ENCODE data around the gene TFPT.
"Not testable (repeated sequence)": the region's sequence is repeated elsewhere in the genome, so short reads cannot be mapped to it uniquely, and the experiment has no call there.

The TFPT gene

DNA sequence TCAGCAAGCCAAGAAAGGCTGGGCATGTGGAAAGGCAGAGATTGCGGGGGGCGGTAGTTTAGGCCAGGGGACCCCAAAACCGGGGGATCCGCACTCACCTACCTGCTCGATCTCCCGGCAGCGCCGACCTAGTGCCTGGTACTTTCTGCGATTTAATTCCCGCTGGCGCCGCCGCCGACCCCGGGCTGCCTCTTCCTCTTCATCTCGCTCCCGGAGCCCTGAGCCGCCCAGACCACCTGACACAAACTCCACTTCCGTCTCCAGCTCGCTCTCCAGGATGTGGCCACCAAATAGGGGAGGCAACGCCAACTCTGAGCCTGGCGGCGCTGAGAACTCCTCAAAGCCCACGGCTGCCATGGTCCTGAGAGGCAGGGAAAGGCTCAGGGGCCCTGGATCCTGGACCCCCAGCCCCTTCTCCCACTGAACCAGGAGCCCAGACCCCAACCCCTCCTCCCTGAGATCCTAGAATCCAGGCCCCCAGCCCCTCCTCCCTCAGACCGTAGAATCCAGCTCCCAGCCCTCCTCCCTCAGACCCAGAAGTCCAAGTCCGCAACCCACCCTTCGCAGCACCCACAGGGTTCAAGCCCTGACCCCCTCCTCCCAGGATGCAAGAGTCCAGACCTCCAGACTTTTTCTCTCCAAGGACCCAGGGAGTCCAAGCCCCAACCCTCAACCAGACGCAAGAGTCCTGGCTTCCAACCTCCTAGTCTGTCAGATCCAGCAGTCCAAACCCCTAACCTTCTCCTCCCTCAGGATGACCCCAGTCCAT lies 933 bp downstream of the TFPT start:
- peak in 1 of 2 experiments; percentile 9 for DNase-seq

DNA sequence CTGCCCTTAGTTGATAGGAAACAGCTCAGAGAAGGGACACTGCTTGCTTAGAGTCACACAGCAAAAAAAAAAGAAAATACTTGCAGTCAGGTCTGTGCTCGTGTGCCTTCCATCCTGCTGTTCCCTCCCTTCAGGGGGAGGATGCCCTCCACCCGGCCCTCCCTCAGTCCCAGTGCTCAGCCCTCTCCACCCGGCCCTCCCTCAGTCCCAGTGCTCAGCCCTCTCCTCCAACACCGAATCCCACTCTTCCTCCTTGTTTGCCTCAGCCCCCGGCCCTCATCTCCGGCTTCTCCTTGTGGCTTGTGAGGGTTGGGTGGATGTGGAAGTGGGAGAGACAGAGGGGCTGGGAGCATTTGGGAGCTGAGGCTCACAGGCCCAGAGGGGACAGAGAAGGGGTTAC lies 5.8 kb downstream of the TFPT start:
- DNase-seq: no peak

DNA sequence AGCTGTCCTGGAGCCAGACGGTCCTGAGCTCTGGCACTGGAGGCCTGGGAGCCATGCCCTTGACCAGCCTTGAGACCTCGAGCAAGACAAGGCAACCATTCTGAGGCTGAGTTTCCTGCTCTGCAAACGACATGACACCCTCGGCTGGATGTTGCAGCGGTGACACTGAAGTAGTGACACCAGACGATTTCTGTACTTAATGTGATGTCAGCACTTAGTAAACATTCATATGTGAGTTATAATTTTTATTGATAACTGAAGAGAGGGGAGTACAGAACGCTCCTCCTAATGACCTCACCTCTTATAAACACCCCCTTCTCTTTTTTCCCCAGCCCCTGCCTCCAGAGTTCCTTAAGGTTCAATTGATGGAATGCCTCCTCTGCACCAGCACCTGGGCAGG lies 7.0 kb downstream of the TFPT start:
- DNase-seq: no peak

DNA sequence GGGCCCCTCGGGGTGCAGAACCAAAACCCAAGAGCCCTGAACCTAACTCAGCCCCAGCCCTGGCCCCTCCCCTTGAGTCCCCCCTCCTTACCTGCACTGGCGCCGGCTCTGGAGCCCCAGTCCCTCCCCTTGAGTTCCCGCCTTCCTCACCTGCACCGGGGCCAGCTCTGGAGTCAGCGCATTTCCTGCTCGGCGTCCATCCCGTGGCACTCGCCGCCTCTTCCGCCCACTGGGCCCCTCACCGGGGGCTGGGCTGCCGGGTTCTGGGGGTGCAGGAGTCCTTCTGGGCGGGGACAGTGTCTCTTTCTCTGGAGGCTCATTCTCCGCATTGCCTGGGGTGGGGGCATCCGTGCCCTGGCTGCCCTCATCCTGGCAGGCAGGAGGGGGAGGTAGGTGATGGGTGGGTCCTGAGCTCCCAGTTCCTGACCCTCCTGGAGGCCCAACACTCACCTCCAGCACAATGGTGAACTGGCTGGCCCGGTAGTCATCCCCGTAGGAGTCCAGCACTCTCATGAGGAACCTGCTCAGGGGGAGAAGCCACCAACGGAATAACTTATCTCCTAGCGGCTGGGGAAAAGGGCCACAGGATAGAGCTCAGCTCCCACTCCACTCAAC lies 7.5 kb downstream of the TFPT start:
- no peak for DNase-seq

DNA sequence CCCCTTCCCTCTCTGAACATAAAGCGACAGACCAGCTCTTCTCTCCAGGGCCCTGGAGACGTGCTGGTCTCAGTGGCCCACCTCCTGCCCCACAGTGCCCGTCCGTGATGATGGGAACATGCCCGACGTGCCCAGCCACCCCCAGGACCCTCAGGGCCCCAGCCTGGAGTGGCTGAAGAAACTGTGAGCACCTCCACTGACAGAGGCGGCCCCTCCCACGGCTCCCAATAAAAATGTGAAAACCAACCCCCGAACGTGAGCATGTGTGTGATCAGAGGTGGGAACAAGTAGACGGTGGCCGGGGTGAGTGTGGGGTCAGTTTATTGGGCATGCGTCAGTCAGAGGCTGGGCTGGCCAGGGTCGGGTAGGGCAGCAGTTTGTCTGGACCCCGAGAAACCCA lies 8.7 kb downstream of the TFPT start:
- DNase-seq: no peak

DNA sequence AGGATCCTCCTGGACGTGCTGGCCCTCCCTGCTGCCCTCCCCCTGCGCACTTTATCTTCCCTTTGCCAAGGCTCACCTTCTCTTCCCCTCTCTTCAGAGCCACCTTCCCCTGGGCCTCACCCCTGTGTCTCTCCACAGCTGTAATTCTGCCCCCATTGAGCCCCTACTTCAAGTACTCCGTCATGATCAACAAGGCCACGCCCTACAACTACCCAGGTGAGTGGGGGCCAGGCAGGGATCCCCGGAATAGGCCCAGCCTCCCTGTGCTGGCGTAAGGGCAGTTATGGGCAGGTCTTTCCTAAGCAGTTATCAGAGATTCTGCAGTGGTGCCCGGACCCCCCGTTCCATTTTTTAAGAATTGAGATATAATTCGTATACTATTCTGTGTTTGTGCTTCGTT lies 9.7 kb downstream of the TFPT start:
- no peak for DNase-seq

DNA sequence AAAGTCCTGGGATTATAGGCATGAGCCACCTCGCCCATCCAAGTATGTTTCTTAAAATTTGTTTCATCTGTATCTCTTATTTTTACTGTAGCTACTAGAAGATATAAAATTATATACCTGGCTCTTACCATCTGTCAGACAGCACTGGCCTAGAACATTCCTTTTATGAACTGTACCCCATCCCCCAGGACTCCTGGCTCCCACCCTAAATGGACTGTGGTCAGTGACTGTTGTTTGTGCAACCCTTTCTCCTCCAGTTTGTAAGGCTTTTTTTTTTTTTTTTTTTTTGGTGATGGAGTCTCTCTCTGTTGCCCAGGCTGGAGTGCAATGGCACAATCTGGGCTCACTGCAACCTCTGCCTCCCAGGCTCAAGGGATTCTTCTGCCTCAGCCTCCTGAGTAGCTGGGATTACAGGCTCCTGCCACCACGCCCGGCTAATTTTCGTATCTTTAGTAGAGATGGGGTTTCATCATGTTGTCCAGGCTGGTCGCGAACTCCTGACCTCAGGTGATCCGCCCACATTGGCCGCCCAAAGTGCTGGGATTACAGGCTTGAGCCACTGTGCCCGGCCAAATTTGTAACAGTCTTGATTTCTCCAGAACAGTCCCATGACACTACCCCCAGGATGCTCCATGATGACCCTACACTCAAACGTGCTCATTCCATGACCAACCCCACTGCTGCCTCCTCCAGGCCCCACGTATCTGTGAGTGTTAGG lies 10.3 kb downstream of the TFPT start:
- DNase-seq: no peak

DNA sequence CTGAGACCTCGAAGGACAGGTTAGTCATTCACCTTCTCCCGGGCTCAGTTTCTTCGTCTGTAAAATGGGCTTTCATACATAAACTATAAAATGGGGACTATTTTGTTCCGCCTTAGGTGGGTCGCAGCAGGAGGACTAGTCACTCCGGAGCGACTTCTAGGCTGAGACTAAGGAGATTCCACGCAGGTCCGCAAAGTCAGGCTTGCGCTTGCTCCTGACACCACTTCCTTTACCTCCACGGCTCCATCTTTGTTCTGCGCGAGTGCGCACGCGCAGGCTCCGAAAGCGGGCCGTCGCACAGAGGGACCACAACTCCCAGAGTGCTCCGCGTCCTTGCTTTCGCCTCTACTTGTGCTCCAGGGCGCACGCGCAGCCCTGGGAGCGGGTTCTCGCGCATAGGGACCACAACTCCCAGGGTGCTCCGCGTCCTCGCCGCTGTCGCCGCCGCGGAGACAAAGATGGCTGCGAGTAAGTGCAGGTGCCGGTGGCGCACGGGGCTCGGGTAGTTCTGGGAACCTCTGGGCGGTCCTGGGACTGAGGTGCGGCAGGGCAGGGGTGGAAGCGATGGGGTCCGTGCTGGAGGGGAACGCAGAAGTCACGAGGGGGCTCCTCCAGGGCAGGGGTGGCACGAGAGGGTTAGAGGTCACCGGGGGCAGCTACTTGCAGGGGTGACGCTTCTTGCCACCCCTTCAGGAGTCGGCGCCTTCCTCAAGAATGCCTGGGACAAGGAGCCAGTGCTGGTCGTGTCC lies 12.9 kb downstream of the TFPT start, which contains the start of gene NDUFA3:
Gene NDUFA3, plus strand, starts transcription at position 435 of the 749 bp plus-strand sequence. Its CDS starts 24 bp downstream, at position 459.
- DNase-seq: peak; percentile 96 to 98

DNA sequence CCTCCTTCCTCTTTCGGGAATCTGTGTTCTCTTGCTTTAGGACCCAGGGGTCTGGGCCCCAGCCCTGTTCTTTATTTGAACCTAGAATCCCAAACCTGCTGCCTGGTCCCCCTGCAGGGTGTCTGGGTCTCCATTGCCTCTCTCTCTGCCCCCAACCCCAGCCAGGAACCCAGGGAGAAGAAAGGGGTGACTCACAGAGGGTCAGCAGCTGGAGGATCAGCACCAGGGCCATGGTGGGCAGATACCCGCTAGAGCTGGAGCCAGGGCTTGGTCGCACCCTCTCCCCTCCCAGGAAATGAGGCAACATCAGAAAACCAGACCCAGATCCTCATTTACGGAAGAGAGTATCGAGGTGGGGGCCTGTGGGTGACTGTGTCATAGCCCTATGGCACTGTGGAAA lies 14.9 kb downstream of the TFPT start, which contains the start of gene OSCAR:
Gene OSCAR, minus strand, starts transcription at position 243 of the 400 bp plus-strand sequence. Its CDS starts 11 bp downstream, at position 232.
- DNase-seq: no peak

DNA sequence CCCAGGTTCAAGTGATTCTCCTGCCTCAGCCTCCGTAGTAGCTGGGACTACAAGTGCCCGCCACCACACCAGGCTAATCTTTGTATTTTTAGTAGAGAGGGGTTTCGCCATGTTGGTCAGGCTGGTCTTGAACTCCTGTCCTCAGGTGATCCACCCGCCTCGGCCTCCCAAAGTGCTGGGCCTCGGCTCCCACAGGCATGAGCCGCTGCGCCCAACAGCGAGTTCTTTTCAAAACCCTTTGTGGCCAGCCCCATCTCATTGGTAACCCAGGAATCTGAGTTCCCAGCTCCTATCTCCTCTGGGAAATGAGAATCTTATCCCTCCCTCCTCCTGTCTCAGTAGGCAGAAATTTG lies 15.6 kb downstream of the TFPT start:
- DNase-seq: not testable (repeated sequence)

DNA sequence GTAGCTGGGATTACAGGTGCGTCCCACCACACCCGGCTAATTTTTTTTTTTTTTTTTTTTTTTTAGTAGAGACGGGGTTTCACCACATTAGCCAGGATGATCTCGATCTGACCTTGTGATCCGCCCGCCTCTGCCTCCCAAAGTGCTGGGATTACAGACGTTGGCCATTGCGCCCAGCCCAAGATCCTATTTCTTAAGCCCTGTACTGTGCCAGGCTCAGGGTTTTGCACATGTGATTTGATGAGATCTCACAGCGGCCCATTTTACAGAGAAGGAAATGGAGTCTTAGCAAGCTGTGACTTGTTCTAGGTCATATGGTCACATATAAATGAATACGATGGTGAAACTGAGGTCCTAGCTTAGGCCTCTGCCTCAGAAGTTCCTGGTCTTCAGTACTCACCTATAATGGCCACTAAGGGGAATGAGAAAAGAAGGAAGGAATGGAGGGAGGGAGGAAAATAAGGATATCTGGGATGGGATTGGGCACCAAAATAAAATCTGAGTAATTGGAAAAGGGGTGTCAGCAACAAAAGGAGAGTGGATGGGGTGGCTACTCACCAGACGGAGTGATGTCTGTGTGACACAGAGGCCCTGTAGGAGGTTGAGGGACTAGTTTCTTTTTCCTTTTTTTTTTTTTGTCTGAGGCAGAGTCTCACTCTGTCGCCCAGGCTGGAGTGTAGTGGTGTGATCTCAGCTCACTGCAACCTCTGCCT lies 16.1 kb downstream of the TFPT start:
- DNase-seq: no peak

DNA sequence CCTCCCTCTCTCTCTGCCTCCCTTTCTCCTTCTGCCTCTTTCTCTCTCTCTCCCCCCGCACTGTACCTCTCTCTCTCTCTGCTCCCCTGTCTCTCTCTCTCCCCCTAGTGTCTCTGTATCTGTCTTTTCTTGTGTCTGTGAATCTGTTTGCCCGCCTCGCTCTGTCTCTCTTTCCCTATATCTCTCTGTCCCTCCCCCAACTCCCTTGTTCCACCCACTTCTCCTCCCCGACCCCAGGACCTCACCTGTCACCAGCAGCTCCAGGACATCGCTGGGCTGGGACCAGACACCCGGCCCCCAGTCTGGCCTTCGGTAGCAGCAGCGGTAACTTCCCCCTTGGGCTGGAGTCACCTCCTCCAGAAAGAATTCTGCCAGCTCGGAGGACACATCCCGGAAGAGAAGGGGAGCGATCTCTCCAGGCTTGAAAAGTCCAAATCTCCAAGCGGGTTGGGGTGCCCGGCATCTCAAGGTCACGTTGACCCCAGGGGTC lies 18.8 kb downstream of the TFPT start:
- DNase-seq: no peak

DNA sequence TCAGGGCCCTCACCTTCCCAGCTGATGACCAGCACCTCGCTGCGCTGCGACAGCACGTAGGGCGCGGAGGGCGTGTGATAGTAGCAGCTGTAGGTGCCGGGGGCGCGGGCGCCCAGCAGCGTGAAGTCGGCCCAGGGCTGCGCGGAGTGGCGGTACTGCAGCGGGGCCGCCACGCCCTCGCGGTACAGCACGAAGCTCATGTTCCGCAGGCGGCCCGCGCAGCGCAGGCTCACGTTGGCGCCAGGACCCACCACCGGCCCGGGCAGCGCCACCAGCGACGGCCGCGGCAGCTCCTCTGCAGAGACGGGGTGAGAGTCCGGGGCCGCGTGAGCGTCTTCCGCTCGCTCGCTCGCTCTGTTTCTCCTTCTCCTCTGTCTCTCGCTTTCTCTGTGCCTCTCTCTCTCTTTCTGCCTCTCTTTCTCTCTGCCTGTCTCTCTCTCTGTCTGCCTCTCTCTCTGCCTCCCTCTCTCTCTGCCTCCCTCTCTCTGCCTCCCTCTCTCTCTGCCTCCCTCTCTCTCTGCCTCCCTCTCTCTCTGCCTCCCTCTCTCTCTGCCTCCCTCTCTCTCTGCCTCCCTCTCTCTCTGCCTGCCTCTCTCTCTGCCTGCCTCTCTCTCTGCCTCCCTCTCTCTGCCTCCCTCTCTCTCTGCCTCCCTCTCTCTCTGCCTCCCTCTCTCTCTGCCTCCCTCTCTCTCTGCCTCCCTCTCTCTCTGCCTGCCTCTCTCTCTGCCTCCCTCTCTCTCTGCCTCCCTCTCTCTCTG lies 19.4 kb downstream of the TFPT start:
- DNase-seq: peak; percentile 35 to 42

DNA sequence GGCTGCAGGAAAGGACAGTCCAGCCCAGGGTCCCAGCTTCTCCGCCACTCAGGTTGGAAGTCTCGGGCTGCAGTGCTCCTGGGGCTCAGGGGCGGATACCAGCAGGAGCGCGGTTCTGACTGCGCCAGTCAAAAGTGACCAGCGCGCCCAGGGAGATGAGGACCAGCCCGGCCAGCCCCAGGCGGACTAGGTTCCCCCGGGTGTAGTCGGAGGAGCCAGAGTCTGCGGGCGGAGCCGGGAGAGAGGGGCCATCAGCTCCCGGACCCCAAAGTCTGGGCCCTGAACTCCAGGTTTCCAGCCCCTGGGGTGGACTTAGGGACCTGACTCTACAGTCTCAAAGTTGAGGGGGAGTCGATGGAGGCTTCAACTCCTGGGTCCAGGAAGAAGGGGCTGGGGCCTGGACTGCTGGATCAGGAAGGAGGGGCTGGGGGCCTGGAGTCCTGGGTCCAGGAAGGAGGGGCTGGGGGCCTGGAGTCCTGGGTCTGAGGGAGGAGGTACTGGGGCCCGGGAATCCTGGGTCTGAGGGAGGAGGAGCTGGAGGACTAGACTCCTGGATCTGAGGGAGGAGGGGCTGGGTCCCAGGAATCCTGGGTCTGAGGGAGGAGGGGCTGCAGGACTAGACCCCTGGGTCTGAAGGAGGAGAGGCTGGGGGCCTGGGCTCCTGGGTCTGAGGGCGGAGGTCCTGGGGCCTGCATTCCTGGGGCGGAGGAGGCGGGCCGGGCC lies 20.2 kb downstream of the TFPT start:
- no peak for DNase-seq

DNA sequence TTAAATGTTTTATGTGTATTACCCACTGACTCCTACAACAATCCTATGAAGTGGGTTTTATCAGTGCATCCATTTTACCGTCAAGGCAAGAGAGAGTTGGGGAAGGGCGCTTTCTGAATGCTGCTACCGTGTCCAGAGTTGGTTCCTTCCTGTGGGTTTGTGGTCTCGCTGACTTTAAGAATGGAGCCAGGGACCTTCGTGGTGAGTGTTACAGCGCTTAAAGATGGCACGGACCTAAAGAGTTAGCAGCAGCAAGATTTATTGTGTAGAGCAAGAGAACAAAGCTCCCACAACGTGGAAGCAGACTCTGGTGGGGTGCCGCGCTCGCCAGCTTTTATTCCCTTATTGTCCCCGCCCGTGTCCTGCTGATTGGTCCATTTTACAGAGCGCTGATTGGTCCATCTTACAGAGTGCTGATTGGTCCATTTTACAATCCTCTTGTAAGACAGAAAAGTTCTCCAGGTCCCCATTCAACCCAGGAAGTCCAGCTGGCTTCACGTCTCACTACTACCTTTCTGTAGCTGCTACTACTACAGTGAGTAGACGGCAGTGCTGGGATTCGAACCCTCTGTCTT lies 20.9 kb downstream of the TFPT start:
- DNase-seq: no peak

DNA sequence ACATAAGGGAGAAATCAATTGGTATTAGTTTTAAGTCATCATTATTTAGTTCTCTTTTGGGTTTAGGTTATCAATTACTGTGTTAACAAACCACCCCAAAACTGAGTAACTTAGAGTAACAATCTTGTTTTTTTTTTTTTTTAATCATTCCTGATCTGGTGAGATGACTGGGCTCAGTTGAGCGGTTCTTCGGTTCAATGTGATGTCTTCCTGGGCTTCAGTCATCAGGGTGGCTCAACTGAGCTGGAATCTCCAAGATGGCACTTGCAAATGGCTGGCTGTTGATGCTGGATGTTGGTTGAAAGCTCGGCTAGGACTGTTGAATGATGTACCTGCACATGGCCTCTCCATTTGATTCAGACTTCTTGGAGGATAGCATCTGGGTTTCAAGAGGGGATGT lies 31.0 kb downstream of the TFPT start:
- no peak for DNase-seq

DNA sequence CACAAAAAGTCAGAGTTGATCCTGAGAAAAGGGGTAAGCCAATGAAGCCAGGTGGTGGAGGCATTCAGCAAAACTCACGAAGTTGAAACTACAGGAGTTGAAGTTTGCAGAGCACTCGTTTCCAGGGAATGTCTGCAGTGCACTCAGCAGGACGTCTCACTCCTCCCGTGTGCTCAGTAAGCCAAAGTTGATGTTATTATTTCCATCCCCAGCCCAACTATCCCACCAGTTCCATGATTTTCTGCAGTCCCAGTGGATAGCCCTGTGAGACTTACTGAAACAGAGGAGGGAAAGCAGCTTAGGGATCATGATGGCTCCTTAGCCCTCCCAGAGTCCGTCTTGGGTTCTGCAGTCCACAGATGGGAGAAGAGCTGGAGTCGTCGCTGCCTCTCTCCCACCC lies 34.4 kb downstream of the TFPT start, which contains the start of gene TARM1:
Gene TARM1, minus strand, starts transcription at position 334 of the 400 bp plus-strand sequence. Its CDS starts 25 bp downstream, at position 309.
- no peak for DNase-seq

DNA sequence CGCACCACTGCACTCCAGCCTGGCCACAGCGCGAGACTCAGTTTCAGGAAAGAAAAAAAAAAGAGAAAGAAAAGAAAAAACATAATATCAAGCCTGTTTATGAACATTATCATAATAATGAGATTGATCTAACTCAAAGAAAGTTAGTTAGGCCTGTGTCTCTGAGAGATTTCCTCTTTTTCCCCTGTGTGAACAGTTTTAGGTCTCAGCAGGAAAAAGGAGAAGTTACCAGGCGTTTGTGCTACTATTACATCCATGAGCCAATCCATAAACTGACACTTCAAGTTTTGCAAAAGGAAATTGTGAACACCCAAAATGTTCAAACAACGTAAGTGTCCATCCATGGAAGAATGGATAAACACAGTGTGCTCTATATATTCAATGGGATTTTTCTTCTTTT lies 38.1 kb downstream of the TFPT start:
- no peak for DNase-seq

DNA sequence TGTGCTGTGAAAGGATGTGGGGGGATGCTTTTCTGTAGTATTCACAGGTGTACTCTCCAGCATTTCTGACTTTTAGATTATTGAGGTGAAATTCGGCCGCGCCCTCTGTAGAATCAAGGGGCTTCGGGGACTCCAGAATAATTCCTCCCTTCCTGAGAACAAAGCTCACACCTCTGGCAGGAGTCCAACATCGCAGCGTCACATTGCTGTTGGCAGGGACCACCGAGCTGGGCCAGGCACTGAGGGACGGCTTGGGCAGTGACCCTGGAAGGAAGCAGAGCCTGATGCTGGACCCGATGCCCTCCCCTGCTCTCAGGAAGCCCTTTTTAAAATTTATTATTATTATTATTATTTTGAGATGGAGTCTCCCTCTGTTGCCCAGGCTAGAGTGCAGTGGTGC lies 40.6 kb downstream of the TFPT start:
- DNase-seq: no peak

DNA sequence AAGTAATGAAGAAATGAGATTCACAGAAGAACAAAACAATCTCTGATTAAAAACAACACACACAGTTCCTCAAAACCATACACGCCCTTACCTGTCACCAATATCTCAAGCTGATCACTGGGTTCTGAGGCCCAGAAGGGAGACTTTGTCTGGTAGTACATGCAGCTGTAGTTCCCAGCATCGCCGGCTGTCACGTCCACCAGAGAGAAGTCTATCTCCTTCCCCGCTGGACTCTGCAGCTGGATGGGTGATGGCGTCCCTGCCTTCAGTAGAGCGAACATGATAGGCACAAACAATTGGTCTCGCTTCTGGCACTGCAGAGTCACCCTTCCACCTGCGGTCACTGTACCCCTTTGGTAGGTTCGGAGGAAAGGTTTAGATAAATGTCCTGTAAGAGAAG lies 41.6 kb downstream of the TFPT start:
- no peak for DNase-seq
